ENCODE results near the gene DTYMK. TPM values are rescaled to one million over a fixed set of nuclear protein-coding genes. Genes with fewer than 3 reads are reported as not detected.

Gene DTYMK
- total RNA-seq, 1 experiment from 2014 or later = 88.1 TPM

GRCh38 chr2:241719093-241719492 is 32.5 kb upstream of the DTYMK start (continued):
- TF ChIP-seq FOXP4 (CRISPR knock-in tag; IDR thresholded peaks at IDR 0.05) = no peak
- TF ChIP-seq ZNF512 (CRISPR knock-in tag; IDR thresholded peaks at IDR 0.05; ENCODE audit: borderline replicate concordance) = no peak
- TF ChIP-seq PRDM15 (CRISPR knock-in tag; IDR thresholded peaks at IDR 0.05) = no peak
- TF ChIP-seq CDX4 (CRISPR knock-in tag; IDR thresholded peaks at IDR 0.05; ENCODE audit: borderline replicate concordance) = no peak
- no peak for TF ChIP-seq GABPB1 (CRISPR knock-in tag; IDR thresholded peaks at IDR 0.05)
- TF ChIP-seq KAT7 (CRISPR knock-in tag; IDR thresholded peaks at IDR 0.05; ENCODE audit: borderline replicate concordance) = no peak
- no peak for TF ChIP-seq ZNF532 (CRISPR knock-in tag; IDR thresholded peaks at IDR 0.05; ENCODE audit: borderline replicate concordance)
- TF ChIP-seq TEAD4 (CRISPR knock-in tag; IDR thresholded peaks at IDR 0.05) = no peak
- no peak for TF ChIP-seq RELA (CRISPR knock-in tag; IDR thresholded peaks at IDR 0.05; ENCODE audit: borderline replicate concordance)
- no peak for TF ChIP-seq AR (CRISPR knock-in tag; IDR thresholded peaks at IDR 0.05)
- no peak for TF ChIP-seq USF1 (CRISPR knock-in tag; IDR thresholded peaks at IDR 0.05)
- TF ChIP-seq CBFB (CRISPR knock-in tag; IDR thresholded peaks at IDR 0.05; ENCODE audit: low read depth) = no peak
